Activated CD8-positive, alpha-beta memory T cell treated with anti-CD3 and anti-CD28 coated beads for 24 hours (primary cell): ENCODE measurements around the gene RIMS3.
"Not testable (repeated sequence)": the region's sequence is repeated elsewhere in the genome, so short reads cannot be mapped to it uniquely, and the experiment has no call there.

Experiments used
- DNase-seq: peaks from one replicate; pipeline ENCODE4 v3.0.0-alpha.2; 2020

RIMS3 gene

GRCh38 chr1:40588586-40588985 lies 76.9 kb downstream of the RIMS3 start:
- no peak for DNase-seq

DNA sequence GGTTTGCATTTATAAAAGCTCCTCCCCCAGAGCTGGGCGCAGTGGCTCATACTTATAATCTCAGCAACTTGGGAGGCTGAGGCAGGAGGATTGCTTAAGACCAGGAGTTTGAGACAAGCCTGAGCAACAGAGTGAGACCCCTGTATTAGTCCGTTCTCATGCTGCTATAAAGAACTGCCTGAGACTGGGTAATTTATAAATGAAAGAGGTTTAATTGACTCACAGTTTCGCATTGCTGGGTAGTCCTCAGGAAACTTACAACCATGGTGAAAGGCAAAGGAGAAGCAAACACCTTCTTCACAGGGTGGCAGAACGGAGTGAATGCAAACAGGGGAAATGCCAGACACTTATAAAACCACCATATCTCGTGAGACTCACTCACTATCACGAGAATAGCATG lies 81.5 kb downstream of the RIMS3 start:
- DNase-seq, result no peak

GRCh38 chr1:40582116-40582515 lies 83.4 kb downstream of the RIMS3 start:
- DNase-seq, result no peak

DNA sequence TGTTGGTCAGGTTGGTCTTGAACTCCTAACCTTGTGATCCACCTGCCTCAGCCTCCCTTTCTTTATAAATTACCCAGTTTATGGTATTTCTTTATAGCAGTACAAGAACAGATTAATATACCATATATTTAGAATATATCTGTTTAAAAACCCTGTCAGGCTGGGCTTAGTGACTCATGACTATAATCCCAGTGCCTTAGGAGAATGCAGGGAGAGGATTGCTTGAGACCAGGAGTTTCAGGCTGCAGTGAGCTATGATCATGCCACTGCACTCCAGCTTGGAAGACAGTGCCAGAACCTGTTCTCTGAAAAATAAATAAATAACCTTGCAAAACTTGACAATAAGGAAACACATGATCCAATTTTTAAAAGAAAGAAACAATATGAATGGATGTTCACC lies 90.1 kb downstream of the RIMS3 start:
- DNase-seq, result no peak

GRCh38 chr1:40574805-40575204 lies 90.7 kb downstream of the RIMS3 start:
- DNase-seq, result not testable (repeated sequence)
